Measurements from ENCODE around the gene FAM219A.

FAM219A gene

GRCh38 chr9:34403554-34404380 is 54.6 kb downstream of the FAM219A start:
- Histone ChIP-seq H3K4me1 (ENCODE audit: insufficient read depth, insufficient read length) (no peaks in the 10 kb centered on the region), H3K9ac (ENCODE audit: insufficient read length, low read depth) (no peak overlapping the region), H3K36me3 (ENCODE audit: insufficient read depth, insufficient read length, low read length) (peaks cover 67% of the 10 kb centered on the region), H3K4me3 (ENCODE audit: insufficient read length, low read depth) (no peak overlapping the region), H3K9me3 (ENCODE audit: insufficient read depth, low read length) (no peaks in the 10 kb centered on the region), H3K27me3 (ENCODE audit: insufficient read depth, insufficient read length) (no peaks in the 10 kb centered on the region)
- TF ChIP-seq YY1 (IDR thresholded peaks at IDR 0.05; ENCODE audit: insufficient read depth, insufficient read length) (no peak), SUZ12 (IDR thresholded peaks at IDR 0.05; ENCODE audit: extremely low read depth, insufficient read depth, insufficient read length) (no peak), ZNF274 (IDR thresholded peaks at IDR 0.05; ENCODE audit: low read depth, low read length) (no peak)
- peak; percentile 44 for DNase-seq (ENCODE audit: low read depth, low spot score)

GRCh38 chr9:34400686-34401602 is 57.4 kb downstream of the FAM219A start:
- H3K36me3 ChIP-seq (ENCODE audit: insufficient read depth, insufficient read length, low read length): peaks cover 76% of the 10 kb centered on the region
- H3K4me3 ChIP-seq (ENCODE audit: insufficient read length, low read depth): no peak overlapping the region
- no peaks in the 10 kb centered on the region for H3K27me3 ChIP-seq (ENCODE audit: insufficient read depth, insufficient read length)
- TF ChIP-seq YY1 (IDR thresholded peaks at IDR 0.05; ENCODE audit: insufficient read depth, insufficient read length) (no peak), SUZ12 (IDR thresholded peaks at IDR 0.05; ENCODE audit: extremely low read depth, insufficient read depth, insufficient read length) (no peak), ZNF274 (IDR thresholded peaks at IDR 0.05; ENCODE audit: low read depth, low read length) (no peak)
- no peak for DNase-seq (ENCODE audit: low read depth, low spot score)
- no peaks in the 10 kb centered on the region for H3K4me1 ChIP-seq (ENCODE audit: insufficient read depth, insufficient read length)
- H3K9ac ChIP-seq (ENCODE audit: insufficient read length, low read depth): no peak overlapping the region
- no peaks in the 10 kb centered on the region for H3K9me3 ChIP-seq (ENCODE audit: insufficient read depth, low read length)

GRCh38 chr9:34400275-34400674 is 58.1 kb downstream of the FAM219A start:
- H3K27me3 ChIP-seq (ENCODE audit: insufficient read depth, insufficient read length): no peaks in the 10 kb centered on the region
- peaks cover 69% of the 10 kb centered on the region for H3K36me3 ChIP-seq (ENCODE audit: insufficient read depth, insufficient read length, low read length)
- TF ChIP-seq YY1 (IDR thresholded peaks at IDR 0.05; ENCODE audit: insufficient read depth, insufficient read length): no peak
- no peak for TF ChIP-seq ZNF274 (IDR thresholded peaks at IDR 0.05; ENCODE audit: low read depth, low read length)
- TF ChIP-seq SUZ12 (IDR thresholded peaks at IDR 0.05; ENCODE audit: extremely low read depth, insufficient read depth, insufficient read length): no peak
- H3K4me1 ChIP-seq (ENCODE audit: insufficient read depth, insufficient read length): no peaks in the 10 kb centered on the region
- no peak overlapping the region for H3K9ac ChIP-seq (ENCODE audit: insufficient read length, low read depth)
- no peaks in the 10 kb centered on the region for H3K9me3 ChIP-seq (ENCODE audit: insufficient read depth, low read length)
- no peak for DNase-seq (ENCODE audit: low read depth, low spot score)
- H3K4me3 ChIP-seq (ENCODE audit: insufficient read length, low read depth): no peak overlapping the region

- H3K36me3 ChIP-seq (ENCODE audit: insufficient read depth, insufficient read length, low read length): peaks cover 64% of the 10 kb centered on the region
- DNase-seq (ENCODE audit: low read depth, low spot score): no peak
- TF ChIP-seq YY1 (IDR thresholded peaks at IDR 0.05; ENCODE audit: insufficient read depth, insufficient read length) (no peak), ZNF274 (IDR thresholded peaks at IDR 0.05; ENCODE audit: low read depth, low read length) (no peak), SUZ12 (IDR thresholded peaks at IDR 0.05; ENCODE audit: extremely low read depth, insufficient read depth, insufficient read length) (no peak)
- H3K4me1 ChIP-seq (ENCODE audit: insufficient read depth, insufficient read length): no peaks in the 10 kb centered on the region
- no peak overlapping the region for H3K9ac ChIP-seq (ENCODE audit: insufficient read length, low read depth)
- no peaks in the 10 kb centered on the region for H3K9me3 ChIP-seq (ENCODE audit: insufficient read depth, low read length)
- H3K27me3 ChIP-seq (ENCODE audit: insufficient read depth, insufficient read length): no peaks in the 10 kb centered on the region
- H3K4me3 ChIP-seq (ENCODE audit: insufficient read length, low read depth): no peak overlapping the region
Observed at GRCh38 chr9:34399729-34400128, 58.6 kb downstream of the FAM219A start.

- DNase-seq (ENCODE audit: low read depth, low spot score): no peak
- no peaks in the 10 kb centered on the region for H3K9me3 ChIP-seq (ENCODE audit: insufficient read depth, low read length)
- TF ChIP-seq ZNF274 (IDR thresholded peaks at IDR 0.05; ENCODE audit: low read depth, low read length) (no peak), YY1 (IDR thresholded peaks at IDR 0.05; ENCODE audit: insufficient read depth, insufficient read length) (no peak), SUZ12 (IDR thresholded peaks at IDR 0.05; ENCODE audit: extremely low read depth, insufficient read depth, insufficient read length) (no peak)
- H3K36me3 ChIP-seq (ENCODE audit: insufficient read depth, insufficient read length, low read length): peaks cover 63% of the 10 kb centered on the region
- H3K27me3 ChIP-seq (ENCODE audit: insufficient read depth, insufficient read length): no peaks in the 10 kb centered on the region
- no peaks in the 10 kb centered on the region for H3K4me1 ChIP-seq (ENCODE audit: insufficient read depth, insufficient read length)
- no peak overlapping the region for H3K4me3 ChIP-seq (ENCODE audit: insufficient read length, low read depth)
- no peak overlapping the region for H3K9ac ChIP-seq (ENCODE audit: insufficient read length, low read depth)
Observed at GRCh38 chr9:34398875-34399274, 59.5 kb downstream of the FAM219A start.

GRCh38 chr9:34396276-34397214 is 61.8 kb downstream of the FAM219A start:
- no peak overlapping the region for H3K9ac ChIP-seq (ENCODE audit: insufficient read length, low read depth)
- peaks cover 3% of the 10 kb centered on the region for H3K27me3 ChIP-seq (ENCODE audit: insufficient read depth, insufficient read length)
- H3K4me3 ChIP-seq (ENCODE audit: insufficient read length, low read depth): no peak overlapping the region

More at GRCh38 chr9:34396276-34397214, 61.8 kb downstream of the FAM219A start:
- Histone ChIP-seq H3K4me1 (ENCODE audit: insufficient read depth, insufficient read length) (no peaks in the 10 kb centered on the region), H3K36me3 (ENCODE audit: insufficient read depth, insufficient read length, low read length) (peaks cover 41% of the 10 kb centered on the region), H3K9me3 (ENCODE audit: insufficient read depth, low read length) (no peaks in the 10 kb centered on the region)
- TF ChIP-seq ZNF274 (IDR thresholded peaks at IDR 0.05; ENCODE audit: low read depth, low read length) (no peak), YY1 (IDR thresholded peaks at IDR 0.05; ENCODE audit: insufficient read depth, insufficient read length) (no peak), SUZ12 (IDR thresholded peaks at IDR 0.05; ENCODE audit: extremely low read depth, insufficient read depth, insufficient read length) (no peak)
- DNase-seq (ENCODE audit: low read depth, low spot score): no peak
